Measurements from ENCODE around the gene KLF12.

KLF12 gene

DNA sequence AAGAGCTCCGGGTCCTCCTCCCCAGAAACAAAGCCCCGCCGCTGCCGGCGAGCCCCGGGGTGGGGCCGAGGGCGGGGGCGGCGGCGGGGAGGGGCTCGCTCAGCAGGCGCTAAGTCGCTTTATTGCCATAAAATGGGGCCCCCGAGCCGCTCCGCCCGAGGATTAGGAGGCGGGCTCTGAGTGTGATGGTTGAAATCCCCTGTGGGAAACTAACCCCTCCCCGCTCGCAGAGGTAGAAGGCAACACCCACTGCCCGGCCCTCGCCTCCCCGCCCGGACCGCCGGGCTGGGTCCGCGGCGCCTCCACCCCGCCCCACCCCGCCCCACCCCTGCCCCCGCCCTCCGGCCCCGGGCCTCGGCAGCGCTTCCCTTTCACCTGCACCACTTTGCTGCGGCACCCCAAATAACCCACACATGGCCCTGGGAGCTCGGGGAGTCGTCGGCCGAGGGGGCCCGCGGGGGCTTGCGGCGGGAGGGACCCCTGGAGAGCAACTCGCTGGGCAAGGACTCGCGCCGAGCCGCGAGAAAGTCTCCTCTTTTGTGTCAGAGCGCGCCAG lies at the start of gene KLF12:
Gene KLF12, minus strand, starts transcription at position 184 of the 556 bp plus-strand sequence.
- H3K4me3 Mint-ChIP-seq: peak within 1 kb of the TSS; percentile 83
- H3K9me3 Mint-ChIP-seq: no peaks in the 10 kb centered on the region
- peaks cover 35% of the 10 kb centered on the region for H3K27me3 Mint-ChIP-seq
- peak within 1 kb of the TSS; percentile 61 for H3K27ac Mint-ChIP-seq
- H3K36me3 Mint-ChIP-seq (ENCODE audit: low read depth): peaks cover 6% of the 10 kb centered on the region
- intact Hi-C loops (cut with micrococcal nuclease): no loop called here
- H3K4me1 Mint-ChIP-seq (ENCODE audit: low read depth): peaks cover 19% of the 10 kb centered on the region

DNA sequence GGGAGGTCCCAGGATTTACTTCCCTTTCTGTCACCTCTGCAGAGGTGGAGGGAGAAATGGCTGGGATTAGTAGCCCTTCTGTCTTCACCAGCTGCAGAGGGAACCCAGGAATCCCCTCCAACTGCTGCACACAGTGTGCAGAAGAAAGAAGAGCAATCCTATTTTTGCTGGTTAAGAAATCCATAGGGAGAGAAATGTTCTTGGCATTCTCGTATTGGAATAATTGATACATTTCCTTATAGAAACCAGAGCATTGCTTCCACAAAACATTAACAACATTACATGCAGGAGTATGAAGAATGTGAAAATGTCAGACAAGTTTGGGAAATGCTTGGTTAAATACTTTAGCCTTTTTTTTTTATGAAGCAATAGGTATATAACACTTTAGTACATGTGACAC lies 48.3 kb upstream of the KLF12 start:
- H3K9me3 Mint-ChIP-seq: no peaks in the 10 kb centered on the region
- no peaks in the 10 kb centered on the region for H3K36me3 Mint-ChIP-seq (ENCODE audit: low read depth)
- H3K4me3 Mint-ChIP-seq: no peak overlapping the region
- H3K27me3 Mint-ChIP-seq: no peaks in the 10 kb centered on the region
- intact Hi-C loops (cut with micrococcal nuclease): no loop called here
- H3K27ac Mint-ChIP-seq: no peak overlapping the region
- H3K4me1 Mint-ChIP-seq (ENCODE audit: low read depth): no peaks in the 10 kb centered on the region

DNA sequence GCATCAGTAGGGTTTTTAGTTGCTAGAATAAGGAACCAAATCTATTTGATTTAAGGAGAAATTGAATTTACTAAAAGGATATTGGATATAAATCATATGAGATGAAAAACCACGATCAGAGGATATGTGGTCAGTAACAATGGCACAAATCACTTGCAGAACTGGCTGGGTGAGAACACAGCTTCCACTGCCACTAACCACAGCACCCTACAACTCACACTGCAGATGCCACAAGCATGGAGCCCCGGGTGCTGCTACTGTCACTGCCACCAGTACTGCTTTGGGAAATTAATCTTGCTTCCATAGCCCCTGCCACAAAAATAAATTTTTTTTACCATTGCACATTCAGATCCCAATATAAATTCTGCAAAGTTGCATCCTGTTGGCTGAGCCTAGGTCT lies 40.6 kb upstream of the KLF12 start:
- Mint-ChIP-seq H3K36me3 (ENCODE audit: low read depth) (no peaks in the 10 kb centered on the region), H3K27ac (no peak overlapping the region), H3K4me3 (no peak overlapping the region)

DNA sequence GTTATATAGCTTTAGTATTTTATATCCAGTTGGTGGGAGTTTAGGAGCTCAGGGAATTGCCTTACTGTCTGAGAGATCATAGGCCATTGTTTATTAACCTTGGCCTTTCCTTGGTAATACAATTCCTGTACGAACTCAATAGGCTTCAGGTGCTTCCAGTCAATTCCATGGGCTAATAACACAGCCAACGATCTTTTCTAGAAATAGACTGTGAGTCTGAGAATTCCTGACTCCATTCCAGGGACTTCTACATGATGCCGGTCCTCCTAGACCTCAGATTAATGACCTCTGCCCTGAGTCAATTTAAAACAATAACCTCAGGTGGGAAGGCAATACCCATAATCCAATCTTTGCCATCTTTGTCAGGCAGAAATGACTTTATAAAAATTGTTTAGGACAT lies 39.6 kb upstream of the KLF12 start:
- no peaks in the 10 kb centered on the region for H3K9me3 Mint-ChIP-seq
- H3K27ac Mint-ChIP-seq: no peak overlapping the region
- no peaks in the 10 kb centered on the region for H3K36me3 Mint-ChIP-seq (ENCODE audit: low read depth)

More for the DNA sequence above, 40.6 kb upstream of the KLF12 start:
- no peaks in the 10 kb centered on the region for H3K27me3 Mint-ChIP-seq
- no peaks in the 10 kb centered on the region for H3K4me1 Mint-ChIP-seq (ENCODE audit: low read depth)
- H3K9me3 Mint-ChIP-seq: no peaks in the 10 kb centered on the region
- intact Hi-C loops (cut with micrococcal nuclease): no loop called here

DNA sequence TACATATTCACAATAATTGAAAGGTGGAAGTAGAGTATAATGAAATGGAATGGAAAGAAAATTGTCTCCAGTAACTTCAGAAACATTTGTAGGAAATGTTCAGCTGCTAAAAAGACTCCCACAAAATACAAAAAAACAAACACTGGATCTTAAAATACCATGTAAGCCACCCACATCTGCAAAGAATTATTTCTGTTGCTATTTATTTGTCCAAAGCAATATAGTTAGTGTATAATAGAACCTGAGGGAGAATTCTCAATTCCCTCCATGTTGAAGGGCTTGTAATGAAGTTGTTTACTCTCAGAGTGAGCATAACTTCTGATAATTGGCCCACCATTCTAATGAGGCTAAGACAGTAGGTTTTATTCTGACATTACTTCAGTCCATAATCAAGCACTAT lies 37.4 kb upstream of the KLF12 start:
- H3K9me3 Mint-ChIP-seq: no peaks in the 10 kb centered on the region

More for the DNA sequence above, 39.6 kb upstream of the KLF12 start:
- Mint-ChIP-seq H3K4me3 (no peak overlapping the region), H3K4me1 (ENCODE audit: low read depth) (no peaks in the 10 kb centered on the region), H3K27me3 (no peaks in the 10 kb centered on the region)
- intact Hi-C loops (cut with micrococcal nuclease): no loop called here

DNA sequence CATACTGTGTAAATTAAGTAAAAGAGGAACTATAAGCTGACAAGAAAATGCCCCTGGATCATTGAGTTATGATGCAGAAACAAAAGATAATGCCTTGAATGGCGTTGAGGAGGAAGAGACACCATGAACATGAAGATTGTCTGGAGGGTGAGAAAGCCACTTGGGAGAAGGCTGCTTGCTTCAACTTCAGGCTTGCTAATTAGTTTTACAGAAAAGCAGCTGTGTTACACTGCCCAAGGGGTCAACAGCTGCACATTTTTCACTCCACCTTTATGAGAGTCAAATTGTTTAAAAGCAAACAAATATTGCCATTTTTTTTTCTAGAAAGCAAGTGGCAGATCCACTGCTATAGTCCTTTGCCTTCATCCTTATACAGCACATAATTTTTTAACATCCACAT lies 35.5 kb upstream of the KLF12 start:
- intact Hi-C loops (cut with micrococcal nuclease): no loop called here
- Mint-ChIP-seq H3K27me3 (peaks cover 2% of the 10 kb centered on the region), H3K9me3 (no peaks in the 10 kb centered on the region), H3K36me3 (ENCODE audit: low read depth) (no peaks in the 10 kb centered on the region), H3K4me3 (no peak overlapping the region), H3K27ac (no peak overlapping the region), H3K4me1 (ENCODE audit: low read depth) (no peaks in the 10 kb centered on the region)

More for the DNA sequence above, 37.4 kb upstream of the KLF12 start:
- Mint-ChIP-seq H3K4me3 (no peak overlapping the region), H3K4me1 (ENCODE audit: low read depth) (no peaks in the 10 kb centered on the region), H3K27me3 (peaks cover 2% of the 10 kb centered on the region), H3K27ac (no peak overlapping the region), H3K36me3 (ENCODE audit: low read depth) (no peaks in the 10 kb centered on the region)
- intact Hi-C loops (cut with micrococcal nuclease): no loop called here

DNA sequence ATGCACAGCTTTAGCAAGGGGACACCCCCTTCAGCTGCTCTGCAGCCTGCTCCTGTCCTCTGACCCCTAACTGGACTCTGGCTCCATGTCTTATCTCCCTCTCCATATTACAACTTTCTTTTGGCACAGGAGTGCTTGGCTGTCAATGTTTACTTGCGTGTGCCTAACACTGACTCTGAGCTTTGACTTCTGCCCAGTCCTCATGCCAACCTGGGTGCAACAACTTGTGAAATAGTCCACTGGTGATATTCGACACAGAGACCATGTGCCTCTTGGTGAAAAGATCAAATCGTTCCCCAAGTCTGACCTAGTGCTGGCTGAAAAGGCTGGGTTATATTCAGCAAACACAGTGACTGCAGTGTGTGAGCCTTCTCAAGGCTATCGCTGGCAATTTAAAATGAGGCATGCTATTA lies 34.1 kb upstream of the KLF12 start:
- Mint-ChIP-seq H3K27me3 (peaks cover 2% of the 10 kb centered on the region), H3K36me3 (ENCODE audit: low read depth) (no peaks in the 10 kb centered on the region), H3K9me3 (no peaks in the 10 kb centered on the region), H3K4me3 (no peak overlapping the region), H3K27ac (no peak overlapping the region), H3K4me1 (ENCODE audit: low read depth) (no peaks in the 10 kb centered on the region)
- intact Hi-C loops (cut with micrococcal nuclease): no loop called here

DNA sequence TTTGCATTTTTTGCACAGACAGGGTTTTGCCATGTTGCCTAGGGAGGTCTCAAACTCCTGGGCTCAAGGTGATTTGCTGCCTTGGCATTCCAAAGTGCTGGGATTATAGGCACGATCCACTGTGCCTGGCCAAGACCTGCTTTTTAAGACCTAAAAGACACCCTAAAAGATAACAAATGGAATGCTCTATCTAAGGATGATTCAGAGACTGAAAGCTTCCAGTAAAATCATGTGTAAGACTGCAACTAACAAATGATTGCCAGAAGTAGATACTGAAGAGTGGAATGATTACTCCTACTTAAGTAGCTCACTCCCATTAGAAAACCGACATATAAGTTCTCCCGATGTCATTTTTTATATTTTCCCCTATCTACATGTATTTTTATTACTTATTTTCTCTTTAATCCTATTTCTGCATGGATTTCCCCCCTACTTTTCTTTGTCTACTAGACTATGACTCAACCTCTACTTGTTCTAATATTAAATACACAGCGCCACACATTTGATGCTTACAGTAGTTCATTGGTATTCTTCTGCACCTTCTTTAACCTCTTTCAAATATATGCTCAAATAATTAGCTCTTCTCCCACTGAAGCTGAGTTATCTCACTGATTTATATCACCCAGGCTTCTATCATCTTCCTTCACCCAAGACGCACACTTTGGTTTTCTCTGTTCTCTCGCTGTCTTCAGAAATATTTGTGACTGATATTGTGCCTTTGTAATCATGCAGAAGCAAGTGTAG lies 32.2 kb upstream of the KLF12 start:
- H3K27ac Mint-ChIP-seq: no peak overlapping the region
- intact Hi-C loops (cut with micrococcal nuclease): no loop called here
- no peaks in the 10 kb centered on the region for H3K4me1 Mint-ChIP-seq (ENCODE audit: low read depth)
- no peaks in the 10 kb centered on the region for H3K9me3 Mint-ChIP-seq
- peaks cover 2% of the 10 kb centered on the region for H3K27me3 Mint-ChIP-seq
- no peaks in the 10 kb centered on the region for H3K36me3 Mint-ChIP-seq (ENCODE audit: low read depth)
- H3K4me3 Mint-ChIP-seq: no peak overlapping the region

DNA sequence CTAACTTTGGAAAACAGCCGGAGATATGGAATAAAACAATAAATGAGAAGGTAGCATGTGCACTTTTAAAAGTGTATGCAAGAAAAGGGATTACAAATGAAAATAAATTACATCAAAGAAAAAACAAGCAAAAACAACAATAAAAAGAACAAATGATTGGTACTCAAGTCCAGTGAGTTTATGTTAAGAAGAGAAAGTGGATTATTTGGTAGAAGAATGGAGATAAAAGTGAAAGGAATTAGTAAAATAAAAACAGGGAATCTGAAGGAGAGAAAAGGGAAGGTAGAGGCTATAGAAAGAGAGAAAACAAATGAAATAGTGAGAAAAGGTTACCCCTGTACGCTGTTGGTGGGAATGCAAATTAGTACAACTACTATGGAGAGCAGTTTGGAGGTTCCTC lies 28.6 kb upstream of the KLF12 start:
- no peaks in the 10 kb centered on the region for H3K36me3 Mint-ChIP-seq (ENCODE audit: low read depth)
- no peak overlapping the region for H3K27ac Mint-ChIP-seq
- no peaks in the 10 kb centered on the region for H3K4me1 Mint-ChIP-seq (ENCODE audit: low read depth)
- intact Hi-C loops (cut with micrococcal nuclease): no loop called here
- H3K9me3 Mint-ChIP-seq: no peaks in the 10 kb centered on the region
- H3K4me3 Mint-ChIP-seq: no peak overlapping the region
- H3K27me3 Mint-ChIP-seq: peaks cover 2% of the 10 kb centered on the region

DNA sequence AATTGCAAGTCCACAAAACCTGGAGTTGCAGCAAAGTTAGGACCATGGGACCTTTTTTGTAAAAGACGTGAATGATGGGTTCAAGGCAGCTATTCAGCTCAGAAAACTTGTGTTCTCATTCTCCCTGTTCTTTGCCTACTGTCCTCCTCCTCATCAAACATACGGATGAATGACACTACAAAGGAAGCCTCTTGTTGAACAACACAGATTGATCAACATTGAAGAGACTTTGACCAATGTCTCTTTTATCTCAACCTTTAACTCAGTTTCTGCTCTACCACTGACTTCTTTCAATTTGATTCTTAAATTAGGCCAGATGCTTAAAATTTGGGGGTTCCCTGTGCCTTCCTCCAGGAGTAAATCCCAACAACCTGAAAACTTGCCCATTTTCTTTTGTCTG lies 27.9 kb upstream of the KLF12 start:
- H3K27ac Mint-ChIP-seq: no peak overlapping the region
- no peaks in the 10 kb centered on the region for H3K4me1 Mint-ChIP-seq (ENCODE audit: low read depth)
- no peaks in the 10 kb centered on the region for H3K9me3 Mint-ChIP-seq
- H3K27me3 Mint-ChIP-seq: peaks cover 2% of the 10 kb centered on the region
- H3K36me3 Mint-ChIP-seq (ENCODE audit: low read depth): no peaks in the 10 kb centered on the region
- H3K4me3 Mint-ChIP-seq: no peak overlapping the region
- intact Hi-C loops (cut with micrococcal nuclease): no loop called here

DNA sequence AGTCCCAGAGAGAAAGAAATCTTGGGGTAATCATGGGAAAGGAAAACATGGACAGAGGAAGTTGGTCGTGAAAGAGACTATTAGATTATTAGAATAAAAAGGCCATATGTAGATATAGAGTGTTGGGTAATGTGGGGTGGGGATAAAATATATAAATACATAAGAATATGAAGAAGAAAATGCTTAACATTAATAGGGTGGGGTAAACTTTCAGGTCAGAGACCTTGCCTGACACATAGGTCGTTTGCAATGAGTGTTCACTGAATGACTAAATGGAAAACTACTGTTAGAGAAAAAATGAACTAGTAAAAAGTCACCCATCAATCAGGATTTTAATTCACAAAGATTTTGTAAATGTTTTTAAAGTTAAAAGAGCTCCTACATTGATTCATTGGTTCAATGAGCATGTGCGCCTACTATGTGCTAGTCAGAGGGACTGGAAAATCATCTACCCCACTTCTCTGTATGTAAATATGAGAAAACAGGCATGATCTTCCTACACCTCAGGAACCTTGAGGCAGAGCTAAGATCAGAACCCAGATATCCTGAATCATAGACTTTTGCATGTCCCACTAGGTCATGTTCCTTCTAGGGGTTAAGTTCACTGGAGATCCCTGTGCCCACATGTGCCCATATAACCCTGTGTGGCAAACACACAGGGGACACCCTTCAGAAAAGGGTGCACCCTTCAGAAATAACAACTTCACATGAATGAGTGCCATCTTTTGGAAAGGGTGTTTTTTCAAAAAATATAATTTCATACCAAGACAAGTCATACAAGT lies 24.6 kb upstream of the KLF12 start:
- H3K27ac Mint-ChIP-seq: no peak overlapping the region
- intact Hi-C loops (cut with micrococcal nuclease): no loop called here

DNA sequence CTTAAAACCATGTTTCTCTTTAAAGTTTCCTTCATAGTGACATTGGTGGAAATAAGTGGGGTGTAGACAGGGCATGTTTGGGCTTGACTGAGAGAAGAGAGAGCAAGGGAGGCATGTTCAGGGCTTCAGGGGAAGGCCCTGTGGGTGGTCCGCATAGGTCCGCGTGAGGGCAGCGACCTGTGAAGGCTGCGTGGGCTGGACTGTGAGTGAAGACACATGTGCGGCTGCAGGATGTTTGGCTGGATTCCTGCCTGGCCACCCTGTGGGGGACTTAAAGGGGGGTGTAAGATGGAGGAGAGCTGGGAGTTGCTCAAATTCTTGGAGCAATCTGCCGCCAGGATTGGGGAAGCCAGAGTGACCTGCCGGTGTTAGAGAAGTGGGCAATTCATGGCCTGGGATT lies 23.8 kb upstream of the KLF12 start:
- Mint-ChIP-seq H3K4me1 (ENCODE audit: low read depth) (no peaks in the 10 kb centered on the region), H3K9me3 (no peaks in the 10 kb centered on the region), H3K36me3 (ENCODE audit: low read depth) (no peaks in the 10 kb centered on the region), H3K4me3 (no peak overlapping the region), H3K27me3 (no peaks in the 10 kb centered on the region), H3K27ac (no peak overlapping the region)
- intact Hi-C loops (cut with micrococcal nuclease): no loop called here

More for the DNA sequence above, 24.6 kb upstream of the KLF12 start:
- Mint-ChIP-seq H3K27me3 (no peaks in the 10 kb centered on the region), H3K4me1 (ENCODE audit: low read depth) (no peaks in the 10 kb centered on the region), H3K4me3 (no peak overlapping the region), H3K9me3 (no peaks in the 10 kb centered on the region), H3K36me3 (ENCODE audit: low read depth) (no peaks in the 10 kb centered on the region)

DNA sequence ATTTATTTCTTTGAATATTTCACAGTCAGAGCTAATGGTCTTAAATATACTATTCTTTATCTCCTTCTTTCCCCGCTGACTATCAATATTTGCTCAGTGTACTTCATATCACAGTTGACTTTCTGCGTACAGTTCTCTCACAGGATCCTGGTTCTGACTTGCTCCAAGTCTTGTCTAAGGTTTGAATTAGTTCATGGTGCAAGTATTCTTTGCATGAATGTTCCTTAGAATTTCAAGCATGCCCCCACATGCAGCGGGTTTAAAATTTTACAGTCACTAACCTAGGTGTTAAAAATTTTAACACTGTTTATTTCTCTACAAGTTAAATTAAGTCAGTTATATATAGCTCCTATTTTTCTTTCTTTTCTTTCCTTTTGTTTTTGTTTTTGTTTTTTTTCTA lies 20.8 kb upstream of the KLF12 start:
- no peak overlapping the region for H3K4me3 Mint-ChIP-seq
- H3K27ac Mint-ChIP-seq: no peak overlapping the region
- no peaks in the 10 kb centered on the region for H3K36me3 Mint-ChIP-seq (ENCODE audit: low read depth)
- intact Hi-C loops (cut with micrococcal nuclease): no loop called here
- no peaks in the 10 kb centered on the region for H3K9me3 Mint-ChIP-seq
- H3K27me3 Mint-ChIP-seq: no peaks in the 10 kb centered on the region
- no peaks in the 10 kb centered on the region for H3K4me1 Mint-ChIP-seq (ENCODE audit: low read depth)

DNA sequence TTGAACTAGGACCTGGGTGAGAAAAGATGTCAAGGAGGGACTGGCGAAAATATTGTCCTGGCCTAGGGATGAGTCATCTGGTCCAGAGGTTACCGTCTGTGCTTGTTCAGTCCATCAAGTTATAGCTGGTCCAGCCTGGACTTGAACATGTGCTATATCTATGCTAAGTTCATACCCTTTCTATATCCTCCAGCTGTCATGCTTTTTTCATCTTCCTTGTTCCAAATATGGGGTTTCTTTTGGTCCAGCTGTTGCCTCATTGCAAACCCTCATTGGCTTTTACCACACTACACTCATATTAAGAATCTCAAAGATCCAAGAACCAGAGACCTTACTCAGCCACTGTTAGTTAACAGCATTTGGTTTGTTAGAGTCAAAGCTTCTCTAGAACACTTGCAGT lies 19.1 kb upstream of the KLF12 start:
- H3K36me3 Mint-ChIP-seq (ENCODE audit: low read depth): no peaks in the 10 kb centered on the region
- no peaks in the 10 kb centered on the region for H3K27me3 Mint-ChIP-seq
- H3K4me1 Mint-ChIP-seq (ENCODE audit: low read depth): no peaks in the 10 kb centered on the region
- no peaks in the 10 kb centered on the region for H3K9me3 Mint-ChIP-seq
- intact Hi-C loops (cut with micrococcal nuclease): no loop called here
- H3K27ac Mint-ChIP-seq: no peak overlapping the region
- no peak overlapping the region for H3K4me3 Mint-ChIP-seq
